GM12878 (cell line): Measurements from ENCODE around the gene ECSIT. TPM values are rescaled to one million over a fixed set of nuclear protein-coding genes. Genes with fewer than 3 reads are reported as not detected.

ENCODE experiments used
- ATAC-seq: fragments of 200-7000 bp; cut with Tn5 transposase; 3 replicates; pipeline ENCODE4 v1.9.1; 2020; ENCODE audit warnings: mild to moderate bottlenecking, moderate library complexity
- BruUV-seq: library from RNA; stranded (reverse); fragments of 400-500 nt; replicated peaks from 2 replicates; lab custom pipeline; 2021; lab: Mats Ljungman, UMichigan
- CTCF ChIA-PET: fragments of 300-600 bp; sonication (Branson Sonifier 250); formaldehyde crosslinking; extraction: SDS; loops from one replicate; lab custom pipeline; 2021; ENCODE audit warnings: inconsistent platforms; lab: Yijun Ruan, JAX
- POLR2A ChIA-PET: fragments of 350-600 bp; formaldehyde crosslinking; extraction: SDS; loops from one replicate; lab custom pipeline; 2021; ENCODE audit warnings: inconsistent platforms; lab: Charles Lee
- RAD21 ChIA-PET: fragments of 300-600 bp; sonication (Branson Sonifier 250); formaldehyde crosslinking; loops from one replicate; lab custom pipeline; 2023; ENCODE audit warnings: antibody characterized with exemption; ENCODE audit not compliant: unreplicated experiment; lab: Charles Lee
- SMC1A ChIA-PET: fragments of 300-600 bp; sonication (Branson Sonifier 250); formaldehyde crosslinking; loops from one replicate; lab custom pipeline; 2023; ENCODE audit not compliant: unreplicated experiment, uncharacterized antibody; lab: Charles Lee
- DNase-seq: peaks from one replicate; pipeline ENCODE4 v3.0.0-alpha.2; 2011; ENCODE audit warnings: low read depth, low spot score
- FAIRE-seq: peaks from 3 replicates; lab custom pipeline; 2011; peaks lifted over from hg19 to GRCh38; lab: Jason Lieb, UNC
- H2AFZ ChIP-seq: 2 replicates; pipeline ENCODE4 v1.6.0; 2011; ENCODE audit warnings: low read depth, low read length, control low read depth; ENCODE audit not compliant: control insufficient read depth
- H3K27ac ChIP-seq: 2 replicates; pipeline ENCODE4 v1.5.1; 2011; ENCODE audit warnings: control low read depth; ENCODE audit not compliant: control insufficient read depth, insufficient read depth
- H3K27me3 ChIP-seq, 2 experiments: replicated peaks in 1 of 2; 2 replicates each; pipeline versions ENCODE4 v1.6.0 to v1.6.1; 2011; ENCODE audit warnings: low read length in 1 of 2; ENCODE audit not compliant: control insufficient read depth in 2 of 2, insufficient read depth in 2 of 2
- H3K36me3 ChIP-seq, 2 experiments: 2 replicates each; pipeline ENCODE4 v1.5.1; 2011; ENCODE audit warnings: low read length in 1 of 2; ENCODE audit not compliant: control insufficient read depth in 2 of 2, insufficient read depth in 2 of 2
- H3K4me1 ChIP-seq: 2 replicates; pipeline ENCODE4 v1.6.1; 2011; ENCODE audit warnings: mild to moderate bottlenecking, low read length, moderate library complexity, mixed read lengths; ENCODE audit not compliant: control insufficient read depth, insufficient read depth
- H3K4me2 ChIP-seq: 2 replicates; pipeline ENCODE4 v1.6.0; 2011; ENCODE audit warnings: control low read depth; ENCODE audit not compliant: control insufficient read depth, insufficient read depth
- H3K4me3 ChIP-seq: fragments of 200-600 bp; sonication (generic); 2 replicates; pipeline ENCODE4 v1.5.1; 2016
- H3K79me2 ChIP-seq: 2 replicates; pipeline ENCODE4 v1.6.0; 2011; ENCODE audit warnings: low read length; ENCODE audit not compliant: control insufficient read depth, insufficient read depth
- H3K9ac ChIP-seq: 2 replicates; pipeline ENCODE4 v1.8.0; 2011; ENCODE audit warnings: low read length, control low read depth, mixed read lengths; ENCODE audit not compliant: control insufficient read depth, insufficient read depth
- H3K9me3 ChIP-seq: replicated peaks from 3 replicates; pipeline ENCODE4 v1.5.1; 2011; ENCODE audit warnings: mild to moderate bottlenecking, low read length; ENCODE audit not compliant: control insufficient read depth, insufficient read depth
- H4K20me1 ChIP-seq: 2 replicates; pipeline ENCODE4 v1.6.0; 2011; ENCODE audit not compliant: control insufficient read depth, insufficient read depth
- ELK1 ChIP-seq: IDR thresholded peaks from 2 replicates; pipeline ENCODE4 v1.6.1; 2012; ENCODE audit warnings: low read depth, low read length, improper control_type of control experiment
- MAX ChIP-seq: IDR thresholded peaks from 2 replicates; pipeline ENCODE4 v1.6.1; 2012; ENCODE audit warnings: low read depth, low read length, improper control_type of control experiment
- MXI1 ChIP-seq: fragments of 150-350 bp; IDR thresholded peaks from 2 replicates; pipeline ENCODE4 v1.6.1; 2011; ENCODE audit warnings: low read depth, mild to moderate bottlenecking, inconsistent platforms, low read length, improper control_type of control experiment
- NFYA ChIP-seq: IDR thresholded peaks from 2 replicates; pipeline ENCODE4 v1.6.1; 2011; ENCODE audit warnings: low read depth, mild to moderate bottlenecking, low read length, improper control_type of control experiment, borderline replicate concordance
- NR2C1 ChIP-seq: fragments of 450-650 bp; IDR thresholded peaks from 2 replicates; pipeline ENCODE4 v1.6.1; 2017; ENCODE audit warnings: antibody characterized with exemption, mild to moderate bottlenecking, moderate library complexity
- PAX8 ChIP-seq: fragments of 450-650 bp; IDR thresholded peaks from 2 replicates; pipeline ENCODE4 v1.6.1; 2017; ENCODE audit warnings: mild to moderate bottlenecking, moderate library complexity
- POLR2AphosphoS2 ChIP-seq: IDR thresholded peaks from 2 replicates; pipeline ENCODE4 v1.6.1; 2011; ENCODE audit warnings: low read depth, mild to moderate bottlenecking, low read length, improper control_type of control experiment, moderate library complexity
- SMAD1 ChIP-seq: fragments of 450-650 bp; IDR thresholded peaks from 2 replicates; pipeline ENCODE4 v1.6.1; 2018; ENCODE audit warnings: mild to moderate bottlenecking, low read depth; ENCODE audit not compliant: partially characterized antibody
- SREBF2 ChIP-seq: IDR thresholded peaks from 2 replicates; pipeline ENCODE4 v1.6.1; 2012; ENCODE audit warnings: mild to moderate bottlenecking, low read length
- TCF12 ChIP-seq: IDR thresholded peaks from 2 replicates; pipeline ENCODE4 v1.6.1; 2011; ENCODE audit warnings: low read depth, mild to moderate bottlenecking, low read length
- WGBS: methylation state at CpG from one replicate; pipeline ENCODE4 v1.1.6; 2016; ENCODE audit warnings: low lambda C conversion rate; ENCODE audit not compliant: insufficient replicate concordance, insufficient coverage; ENCODE audit errors: missing lambda C conversion rate; 5-methylcytosine and 5-hydroxymethylcytosine counted together
- in situ Hi-C: fragments of 300-500 bp; cut with MboI; formaldehyde crosslinking; loops from 9 replicates; pipeline ENCODE4 v1.14.3; 2018; ENCODE audit warnings: mixed read lengths
- intact Hi-C: fragments of 100-400 bp; cut with micrococcal nuclease; formaldehyde crosslinking; loops from one replicate; pipeline ENCODE4 v1.14.2; 2022; ENCODE audit not compliant: unreplicated experiment
- polyA plus RNA-seq, 11 experiments: library from polyadenylated mRNA; depleted of rRNA in 4 of 11; unstranded in 6 of 11; stranded (reverse) in 5 of 11; fragments of >200 nt; fragmentation: Nextera tagmentation in 4 of 11; fragmentation: Illumina TruSeq in 1 of 11; extraction: Ambion mirVana in 4 of 11; extraction: Trizol in 1 of 11; gene quantifications; 1 replicate in 1 of 11; 2 replicates in 10 of 11; pipeline versions ENCODE4 v1.2.1 to v1.2.3, GENCODE V29; 2011 to 2016; ENCODE audit warnings: inconsistent platforms in 2 of 11, missing spikeins in 2 of 11, low read depth in 1 of 11
- total RNA-seq, 4 experiments: library from RNA; depleted of rRNA in 3 of 4; stranded (reverse); fragments of >200 nt in 3 of 4; fragmentation: Illumina TruSeq in 1 of 4; extraction: Trizol in 1 of 4; gene quantifications; 2 replicates each; pipeline versions ENCODE4 v1.2.1 to v1.2.3, GENCODE V29; 2013 to 2021

Gene ECSIT
- total and polyA plus RNA-seq, 10 of the 15 experiments (the other 5 are each of a cell fraction or from before 2014, with no cell fraction given), result 1.0 to 59.6 (median 41.3) TPM

- Histone ChIP-seq H3K79me2 (no peaks in the 10 kb centered on the region), H3K4me1 (peaks cover 19% of the 10 kb centered on the region), H3K4me3 (no peak overlapping the region), H3K27me3 (peaks cover 8 to 10% of the 10 kb centered on the region in 2 experiments), H3K9me3 (no peaks in the 10 kb centered on the region; the same call in 2 of the 3 replicates), H3K36me3 (no peaks in the 10 kb centered on the region), H4K20me1 (no peaks in the 10 kb centered on the region), H2AFZ (no peak overlapping the region), H3K27ac (no peak overlapping the region), H3K9ac (no peak overlapping the region), H3K4me2 (peak overlapping the region; percentile 87)
- SMC1A ChIA-PET, result interaction anchor here (0.9 to 2.4 kb wide), 13 partner anchors 23 to 448 kb away, joined by 3 to 30 read pairs (median 5); partner anchors contain the start of genes CCDC159, SWSAP1, TMEM205 and TSPAN16
- TF ChIP-seq ELK1, result no peak
- no peak for TF ChIP-seq SMAD1
- no peak for TF ChIP-seq POLR2AphosphoS2
- TF ChIP-seq NR2C1, result no peak
- TF ChIP-seq NFYA, result no peak
- no peak for TF ChIP-seq SREBF2
- no peak for TF ChIP-seq TCF12
- no peak for TF ChIP-seq PAX8
- TF ChIP-seq MXI1, result no peak
- TF ChIP-seq MAX, result no peak
- DNase-seq (no peak), FAIRE-seq (no peak), ATAC-seq (no peak)
- WGBS, result 89% methylated on average over 37 of the region's 57 CpGs
- CTCF ChIA-PET, result interaction anchor here (0.6 to 3.3 kb wide), 22 partner anchors 13 to 541 kb away, joined by 3 to 76 read pairs (median 6); partner anchors contain the start of genes CCDC159, ODAD3, PRKCSH and SWSAP1
- no TSS peak for BruUV-seq
- POLR2A ChIA-PET, result interaction anchor here (0.8 to 1.8 kb wide), 5 partner anchors 31 to 108 kb away, joined by 3 to 12 read pairs (median 7); partner anchors contain the start of genes ECSIT and SWSAP1
- intact Hi-C loops, result loop anchor here (2.0 kb wide), 2 partner anchors 103 to 191 kb away; no protein-coding TSS in a partner anchor
- RAD21 ChIA-PET, result interaction anchor here (1.1 to 2.2 kb wide), 8 partner anchors 13 to 197 kb away, joined by 3 to 43 read pairs (median 9); partner anchors contain the start of genes SWSAP1 and TSPAN16
- in situ Hi-C loops, result no loop called here
Measured at GRCh38 chr19:11483366-11484111, 45.4 kb downstream of the ECSIT start.
